ENCODE data around the gene DNAJC27. TPM values are rescaled to one million over a fixed set of nuclear protein-coding genes. Genes with fewer than 3 reads are reported as not detected.

DNAJC27 gene
- total and polyA plus RNA-seq, 2 of the 13 experiments (the other 11 are each of a cell fraction or from before 2014, with no cell fraction given), result 3.1 to 3.7 TPM

DNA sequence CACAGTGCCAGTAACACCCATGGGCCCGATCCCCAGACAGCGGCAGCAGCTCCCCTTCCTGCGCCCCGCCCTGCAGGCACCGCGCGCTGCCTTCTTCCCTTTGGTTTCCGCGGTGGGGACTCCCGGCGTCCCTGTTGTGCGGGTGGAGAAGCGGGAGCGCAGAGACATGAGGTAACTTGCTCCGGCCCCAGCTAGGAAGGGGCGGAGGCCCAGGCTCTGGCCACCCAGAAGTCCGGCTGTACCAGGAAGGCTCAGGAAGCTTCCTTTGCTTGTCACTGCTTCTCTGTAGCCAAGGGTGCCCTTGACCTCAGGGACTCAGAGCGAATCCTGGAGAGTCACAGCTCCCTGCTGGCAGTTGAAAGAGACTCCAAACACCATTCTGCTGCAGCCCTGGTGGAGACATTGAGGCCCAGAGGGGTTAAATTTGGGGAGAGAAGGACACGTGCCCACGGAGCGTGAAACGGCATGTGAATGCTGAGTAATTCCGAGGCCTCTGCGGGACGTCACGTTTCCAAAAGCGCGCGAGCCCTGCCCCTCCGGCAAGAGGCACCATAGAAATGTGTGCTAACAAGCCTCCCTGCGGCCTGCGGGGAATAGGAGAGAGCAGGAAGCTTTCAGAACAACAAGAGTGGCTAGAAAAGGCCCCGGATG is 45.0 kb downstream of the DNAJC27 start:
- WGBS (ENCODE audit: low lambda C conversion rate), result 37% methylated on average over 28 of the region's 33 CpGs
- intact Hi-C loops (cut with micrococcal nuclease; ENCODE audit: unreplicated experiment) (no loop called here), in situ Hi-C loops (cut with HindIII; ENCODE audit: extremely low pct_ligation_motif_present, low pct_unique_long_range_greater_than_20kb) (no loop called here)
- BruUV-seq (replicated peaks), result no TSS peak
- CTCF ChIA-PET (ENCODE audit: low intra/inter-chr PET ratio, low total read pairs), result no interaction called here
- POLR2A ChIA-PET, result interaction anchor here (0.5 kb wide), 1 partner anchor 57 kb away, joined by 3 read pairs; no protein-coding TSS in a partner anchor
- Histone ChIP-seq H2AFZ (ENCODE audit: low read length) (no peak overlapping the region), H3K4me1 (ENCODE audit: insufficient read depth, low read length) (peaks cover 7% of the 10 kb centered on the region; the same call in 1 of the 2 replicates), H4K20me1 (ENCODE audit: insufficient read depth, low read length) (no peaks in the 10 kb centered on the region), H3K4me2 (ENCODE audit: low read depth, low read length) (peak overlapping the region; percentile 19; the same call in 1 of the 2 replicates), H3K9ac (ENCODE audit: insufficient read depth, low read depth, low read length) (no peak overlapping the region), H3K27me3 (ENCODE audit: control insufficient read depth in 1 of 2, insufficient read depth in 2 of 2, low read length in 2 of 2) (peaks cover 8 to 63% of the 10 kb centered on the region in 2 experiments; a peak in 4 of 5 replicates), H3K36me3 (replicated peaks in 1 of 2; ENCODE audit: control insufficient read depth in 1 of 2, insufficient read depth in 2 of 2, low read length in 2 of 2) (no peaks in the 10 kb centered on the region), H3K4me3 (replicated peaks in 1 of 3; ENCODE audit: insufficient read depth in 1 of 3, low read depth in 2 of 3, low read length in 3 of 3) (no peak overlapping the region; a peak in 1 of 6 replicates), H3K79me2 (ENCODE audit: insufficient read depth, low read length) (no peaks in the 10 kb centered on the region), H3K27ac (ENCODE audit: extremely low read length, insufficient read depth, low read length) (no peak overlapping the region), H3K9me3 (ENCODE audit: low read length) (no peaks in the 10 kb centered on the region)
- no peak for DNase-seq (ENCODE audit: low spot score)
- no peak for FAIRE-seq
- TF ChIP-seq MYC (CRISPR knock-in tag; IDR thresholded peaks at IDR 0.05; ENCODE audit: borderline replicate concordance), result peak; percentile 23; the same call in 1 of the 2 replicates
- TF ChIP-seq KDM5B (CRISPR knock-in tag; IDR thresholded peaks at IDR 0.05; ENCODE audit: borderline replicate concordance), result 0 out of 2 replicates have a peak, but pooled peaks have one; percentile 22
- no peak for TF ChIP-seq BCLAF1 (IDR thresholded peaks at IDR 0.05)
- TF ChIP-seq FOXO4 (CRISPR knock-in tag; conservative IDR thresholded peaks at IDR 0.05), result 0 out of 2 replicates have a peak, but pooled peaks have one; percentile 32
- TF ChIP-seq RFXANK (CRISPR knock-in tag; IDR thresholded peaks at IDR 0.05), result no peak
- ATAC-seq, result peak; percentile 43
